NCI-H128 (cell line): ENCODE results near the gene FLVCR2.
A peak's percentile ranks its signal among the peaks of the same experiment; 100 is the strongest.

Experiments used
- DNase-seq: peaks from one replicate; lab custom pipeline; 2025; ENCODE audit not compliant: unreplicated experiment; lab: John Stamatoyannopoulos, UW

Gene FLVCR2

DNA sequence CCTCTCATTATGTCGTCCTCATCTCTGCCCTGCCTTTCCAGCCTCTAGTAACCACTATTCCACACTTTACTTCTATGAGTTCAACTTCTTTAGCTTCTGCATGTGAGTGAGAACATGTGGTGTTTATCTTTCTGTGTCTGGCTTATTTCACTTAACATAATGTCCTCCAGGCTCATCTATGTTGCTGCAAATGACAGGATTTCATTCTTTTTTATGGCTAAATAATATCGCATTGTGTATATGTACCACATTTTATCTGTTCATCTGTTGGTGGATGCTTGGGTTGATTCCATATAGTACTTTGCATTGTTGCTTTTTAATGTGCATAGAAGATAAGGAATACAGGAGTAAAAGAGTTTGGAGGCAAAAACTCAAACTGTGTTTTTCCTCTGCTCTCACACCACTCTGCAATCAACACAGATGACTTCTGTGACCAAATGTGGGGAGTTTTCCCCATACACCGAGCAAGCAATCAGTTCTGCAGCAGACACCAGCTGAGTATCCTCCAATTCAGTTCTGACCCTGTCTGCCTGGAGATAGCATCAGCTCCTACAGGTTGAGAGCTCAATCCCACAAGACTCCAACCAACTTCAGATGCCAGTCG, 24.6 kb upstream of the FLVCR2 start:
- DNase-seq = no peak

DNA sequence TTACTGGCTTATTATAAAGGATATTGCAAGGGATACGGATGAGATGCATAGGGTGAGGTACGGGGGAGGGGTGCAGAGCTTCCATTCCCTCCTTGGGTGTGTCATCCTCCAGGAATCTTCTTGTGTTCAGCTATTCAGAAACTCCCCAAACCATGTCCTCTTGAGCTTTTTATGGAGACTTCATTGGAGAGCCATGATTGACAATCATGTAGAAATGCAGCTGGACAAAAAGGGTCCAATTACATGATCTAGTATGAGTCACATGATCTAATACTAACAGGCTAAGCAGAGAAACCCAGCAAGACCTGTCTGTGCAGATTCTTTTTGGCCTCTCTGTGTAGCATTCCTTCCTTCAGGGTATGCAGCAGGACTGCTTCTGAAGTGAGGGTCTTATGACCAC, 23.9 kb upstream of the FLVCR2 start:
- DNase-seq = no peak

DNA sequence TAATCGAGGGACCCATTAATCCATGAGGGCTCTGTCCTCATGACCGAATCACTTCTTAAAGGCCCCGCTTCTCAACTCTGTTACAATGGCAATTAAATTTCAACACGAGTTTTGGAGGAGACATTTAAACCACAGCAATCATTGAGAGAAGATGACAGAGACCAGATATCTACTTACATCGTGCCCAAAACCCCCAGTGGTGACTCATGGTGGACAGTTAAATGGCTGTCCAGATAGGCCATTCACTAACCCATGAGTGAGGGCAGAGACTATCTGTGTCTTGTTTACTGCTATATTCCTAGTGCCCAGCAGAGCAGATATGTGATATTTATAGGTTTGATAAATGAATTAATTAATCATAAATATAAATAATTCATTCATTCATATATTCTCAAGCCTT, 20.0 kb upstream of the FLVCR2 start:
- DNase-seq = no peak

DNA sequence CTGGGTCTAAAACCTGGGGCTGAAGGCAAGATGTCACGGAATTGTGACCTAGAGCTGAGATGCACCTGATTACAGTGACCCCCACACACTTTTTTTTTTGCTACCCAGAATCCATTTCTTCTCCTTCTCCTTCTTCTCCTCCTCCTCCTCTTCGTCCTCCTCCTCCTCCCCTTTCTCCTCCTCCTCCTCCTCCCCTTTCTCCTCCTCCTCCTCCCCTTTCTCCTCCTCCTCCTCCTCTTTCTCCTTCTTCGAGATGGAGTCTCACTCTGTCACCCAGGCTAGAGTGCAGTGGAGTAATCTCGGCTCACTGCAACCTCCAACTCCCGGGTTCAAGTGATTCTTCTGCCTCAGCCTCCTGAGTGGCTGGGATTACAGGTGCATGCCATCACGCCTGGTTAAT, 19.4 kb upstream of the FLVCR2 start:
- DNase-seq = no peak

DNA sequence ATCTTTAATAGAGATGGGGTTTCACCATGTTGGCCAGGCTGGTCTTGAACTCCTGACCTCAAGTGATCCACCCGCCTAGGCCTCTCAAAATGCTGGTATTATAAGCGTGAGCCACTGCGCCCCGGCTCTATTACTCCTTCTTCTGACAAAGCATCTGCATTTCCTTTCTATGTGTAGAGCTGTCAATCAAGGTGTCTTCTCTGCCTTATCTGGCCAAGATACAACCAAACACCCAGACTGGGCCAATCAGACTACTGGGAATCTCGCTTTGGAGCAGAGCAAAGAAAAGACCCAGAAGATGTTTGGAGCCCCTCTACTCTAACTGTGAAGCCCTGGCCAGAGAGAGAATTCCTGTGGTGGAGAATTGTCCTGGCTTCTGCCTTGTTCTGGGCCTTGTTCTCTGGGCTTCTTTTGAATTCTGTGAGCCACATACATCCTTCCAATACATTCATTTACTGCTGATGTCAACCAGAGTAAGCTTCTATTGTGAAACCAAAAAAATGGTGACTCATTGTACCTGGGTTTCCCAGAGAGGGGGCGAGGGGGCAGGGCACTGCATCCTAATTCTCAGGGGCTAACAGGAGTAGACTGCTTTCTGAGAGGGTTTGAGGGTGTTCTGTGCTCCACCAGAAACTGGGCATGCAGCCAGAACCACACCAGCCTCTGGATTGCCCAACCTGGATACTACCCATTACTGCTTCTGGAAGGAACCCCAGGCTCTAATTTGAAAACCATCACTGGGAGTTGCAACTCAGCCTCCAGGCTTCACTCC, 18.8 kb upstream of the FLVCR2 start:
- no peak for DNase-seq

DNA sequence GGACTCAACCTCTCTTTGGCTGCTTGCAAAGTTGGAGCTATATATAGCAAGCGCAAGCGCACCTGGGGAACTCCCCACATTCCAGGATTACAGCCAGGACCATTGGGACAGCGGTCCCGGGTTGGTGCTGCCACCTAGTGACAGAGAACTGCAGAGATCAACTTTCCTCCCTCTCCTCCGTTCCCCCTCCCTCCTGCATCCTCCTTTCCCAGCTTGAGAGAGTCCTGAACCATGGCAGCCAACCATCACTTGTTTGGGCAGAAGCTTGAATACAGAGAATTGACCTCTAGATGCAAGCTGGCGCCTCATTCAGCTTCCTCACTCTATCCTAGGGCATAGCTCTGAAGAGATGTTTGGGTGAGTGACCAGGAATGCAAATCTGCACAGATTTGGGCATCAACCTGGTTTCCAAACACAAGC, 17.4 kb upstream of the FLVCR2 start:
- DNase-seq = peak; percentile 14

DNA sequence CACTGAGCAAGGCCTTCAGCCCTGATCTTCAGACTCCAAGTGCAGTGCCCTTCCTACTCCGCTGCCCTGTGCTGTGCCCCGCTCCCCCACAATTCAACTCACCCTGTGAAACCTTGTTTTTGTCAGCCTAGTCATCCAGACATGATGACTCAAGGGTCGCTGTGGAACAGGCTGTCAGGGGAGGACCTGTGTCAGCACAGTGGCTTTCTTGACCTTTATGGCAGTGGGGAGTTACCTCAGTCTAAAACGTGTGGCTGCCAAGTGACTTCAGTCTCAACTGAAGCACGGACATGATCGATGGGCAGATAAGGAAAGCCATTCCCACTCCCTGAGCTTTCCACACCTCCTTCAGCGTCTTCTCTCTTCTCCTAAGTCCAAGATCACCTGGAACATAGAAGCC, 16.3 kb upstream of the FLVCR2 start:
- no peak for DNase-seq

DNA sequence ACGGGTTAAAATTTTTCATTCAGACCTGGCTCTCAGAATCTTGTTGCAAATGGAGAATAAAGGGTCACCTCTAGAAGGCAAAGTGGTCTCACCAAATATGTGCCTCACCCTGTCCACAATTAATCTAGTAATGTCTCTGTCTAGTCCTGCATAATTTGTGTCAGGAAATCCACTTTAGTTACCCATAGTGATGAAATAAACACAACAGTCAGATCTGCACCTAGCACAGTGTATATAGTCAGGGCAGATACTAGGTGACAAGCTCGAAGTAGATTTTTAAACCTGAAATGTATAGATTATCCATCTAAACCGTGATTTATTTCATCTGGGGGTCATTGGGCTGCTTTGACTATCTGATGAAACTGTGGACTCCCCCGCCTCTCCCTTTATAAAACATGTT, 15.9 kb upstream of the FLVCR2 start:
- DNase-seq = no peak

DNA sequence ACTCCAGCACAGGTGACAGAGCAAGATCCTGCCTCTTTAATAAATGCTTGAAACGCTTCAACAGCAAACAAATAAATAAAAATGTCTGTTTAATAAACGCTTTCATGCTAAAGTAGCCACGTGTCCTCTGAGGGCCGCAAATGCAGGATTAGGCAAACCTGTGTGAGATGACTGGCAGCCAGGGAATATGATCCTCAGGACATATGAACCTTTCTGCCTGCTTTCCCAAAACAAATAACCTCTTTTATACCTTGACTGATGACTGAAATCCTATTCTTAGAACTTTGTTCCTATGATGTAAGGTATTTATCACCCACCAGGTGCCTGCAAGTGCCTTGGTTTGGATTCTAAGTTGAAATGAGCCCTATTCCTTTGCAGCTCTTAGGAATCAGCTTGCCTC, 14.5 kb upstream of the FLVCR2 start:
- no peak for DNase-seq

DNA sequence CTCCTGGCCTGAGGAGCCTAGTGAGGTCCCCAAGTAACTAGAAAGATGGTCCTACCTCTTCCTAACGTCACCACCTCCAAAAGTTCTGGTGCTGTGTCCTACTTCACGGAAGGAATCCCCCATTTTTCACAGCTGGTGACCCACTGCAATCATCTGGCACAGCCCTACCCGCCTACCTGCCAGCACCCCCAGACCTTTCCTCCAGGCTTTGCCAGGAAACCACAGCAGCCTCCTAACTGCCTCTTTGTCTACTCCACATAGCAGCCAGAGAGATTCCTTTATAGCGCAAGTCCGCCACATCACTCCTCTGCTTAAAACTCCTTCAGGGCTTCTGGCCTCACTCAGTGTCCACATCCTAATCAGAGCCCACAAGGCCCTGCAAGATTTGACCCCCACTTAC, 13.4 kb upstream of the FLVCR2 start:
- no peak for DNase-seq

DNA sequence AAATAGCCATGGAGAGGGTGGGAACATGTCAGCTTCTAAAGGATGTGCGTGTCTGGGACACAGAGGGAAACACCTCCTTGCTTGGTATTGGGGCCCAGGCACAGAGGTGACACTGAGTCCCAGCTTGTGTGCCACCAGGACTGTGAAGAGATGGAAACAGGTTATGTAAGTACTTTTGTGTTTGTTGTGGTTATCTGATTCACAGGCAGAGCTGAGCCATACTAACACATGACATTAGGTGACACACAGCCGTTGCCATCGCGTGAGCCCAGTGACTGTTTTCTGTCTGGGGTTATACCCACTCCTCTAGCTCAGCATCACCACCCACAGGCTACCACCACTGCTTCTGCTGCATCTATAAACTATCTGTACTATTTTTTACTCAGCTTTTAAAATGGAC, 12.1 kb upstream of the FLVCR2 start:
- DNase-seq = no peak

DNA sequence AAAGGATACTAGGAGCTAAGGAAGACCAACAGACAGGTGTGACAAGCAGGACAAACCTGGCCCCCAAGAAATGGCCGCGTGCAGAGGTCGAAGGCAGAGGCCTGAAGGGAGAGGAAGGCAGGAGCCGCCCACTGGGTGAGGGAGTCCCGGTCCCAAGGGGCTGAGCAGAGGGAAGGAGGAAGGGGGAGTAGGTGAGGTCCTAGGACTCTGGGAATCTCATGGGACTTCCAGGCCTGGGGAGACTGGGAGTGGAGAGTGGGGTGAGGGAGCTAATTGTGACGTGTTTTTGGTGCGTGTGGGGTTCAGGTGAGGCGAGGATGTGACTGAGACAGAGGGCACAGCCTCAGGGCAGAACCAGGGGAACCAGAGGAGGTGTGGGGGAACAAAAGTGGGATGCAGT, 11.7 kb upstream of the FLVCR2 start:
- no peak for DNase-seq

DNA sequence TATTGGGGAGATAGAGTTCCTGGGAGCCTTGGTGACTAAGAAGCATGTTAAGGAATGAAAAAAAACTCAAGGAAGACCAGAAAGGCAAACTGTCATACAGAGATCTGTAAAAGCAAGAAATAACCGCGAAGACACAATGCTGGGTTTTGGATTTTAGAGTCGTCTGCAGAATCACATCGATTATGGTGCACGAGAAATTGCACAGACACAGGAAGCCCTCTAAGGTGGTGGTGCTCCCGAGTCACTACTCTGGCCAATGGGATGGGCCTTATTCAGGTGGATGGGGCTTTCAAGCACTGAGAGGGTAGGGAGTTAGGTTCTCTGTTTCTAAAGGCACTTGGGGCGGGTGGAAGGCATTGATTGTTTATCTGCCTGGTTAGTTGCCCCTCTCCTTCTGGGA, 10.3 kb upstream of the FLVCR2 start:
- no peak for DNase-seq

DNA sequence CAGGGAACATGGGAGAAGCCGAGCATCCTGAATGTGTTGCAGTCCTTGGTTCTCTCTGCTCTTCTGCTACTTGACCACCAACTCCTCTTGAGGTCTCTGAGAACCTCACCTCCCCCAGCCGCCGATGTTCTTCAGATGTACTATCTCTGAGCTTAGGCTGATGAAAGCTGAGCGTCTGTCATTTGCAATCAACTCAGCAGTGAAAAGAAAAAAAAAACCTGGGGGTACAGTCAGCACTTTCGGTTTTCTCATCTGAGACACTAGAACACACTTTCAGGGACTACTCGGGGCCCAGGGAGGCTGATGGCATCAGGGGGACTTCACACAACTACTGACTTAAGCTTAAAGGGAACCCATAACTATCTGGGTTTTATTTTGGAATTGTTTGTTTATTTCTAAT, 9.6 kb upstream of the FLVCR2 start:
- no peak for DNase-seq

DNA sequence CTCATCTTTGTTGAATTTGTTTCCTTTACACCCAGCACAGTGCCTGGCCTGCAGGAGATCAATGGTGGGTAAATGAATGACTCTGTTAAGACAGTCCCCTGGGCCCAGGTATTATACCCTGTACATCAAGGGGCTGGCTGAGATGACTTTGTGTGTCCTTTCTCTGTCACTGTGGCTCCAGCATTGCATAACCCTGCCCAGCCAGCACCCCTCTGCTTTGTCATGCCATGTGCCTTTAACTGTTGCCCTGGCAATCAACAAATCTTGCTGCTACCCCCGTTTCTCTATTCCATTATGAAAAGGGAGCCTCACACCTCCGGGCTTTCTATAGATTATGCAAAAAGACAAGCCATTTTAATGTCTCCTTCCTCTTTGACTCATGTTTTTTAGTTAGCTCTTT, 7.6 kb upstream of the FLVCR2 start:
- DNase-seq = no peak

DNA sequence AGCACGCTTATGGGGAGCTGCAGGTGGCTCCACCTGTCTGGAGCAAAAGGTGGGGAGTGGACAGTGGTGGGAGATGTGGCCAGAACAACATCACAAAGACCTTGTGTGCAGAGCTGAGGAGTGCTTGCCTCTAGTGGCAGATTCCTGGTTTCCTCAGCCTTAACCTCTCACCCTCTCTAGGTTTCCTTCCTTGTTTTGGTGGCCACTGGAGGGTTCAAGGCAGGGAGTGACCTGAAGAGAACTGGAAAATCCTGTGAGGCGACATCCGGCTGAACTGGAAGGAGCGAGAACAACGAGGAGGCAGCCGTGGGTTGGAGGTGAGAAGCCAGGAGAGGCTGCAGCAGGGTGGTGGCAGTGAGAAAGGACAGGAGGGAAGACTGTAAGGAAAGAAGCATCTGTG, 6.3 kb upstream of the FLVCR2 start:
- no peak for DNase-seq

DNA sequence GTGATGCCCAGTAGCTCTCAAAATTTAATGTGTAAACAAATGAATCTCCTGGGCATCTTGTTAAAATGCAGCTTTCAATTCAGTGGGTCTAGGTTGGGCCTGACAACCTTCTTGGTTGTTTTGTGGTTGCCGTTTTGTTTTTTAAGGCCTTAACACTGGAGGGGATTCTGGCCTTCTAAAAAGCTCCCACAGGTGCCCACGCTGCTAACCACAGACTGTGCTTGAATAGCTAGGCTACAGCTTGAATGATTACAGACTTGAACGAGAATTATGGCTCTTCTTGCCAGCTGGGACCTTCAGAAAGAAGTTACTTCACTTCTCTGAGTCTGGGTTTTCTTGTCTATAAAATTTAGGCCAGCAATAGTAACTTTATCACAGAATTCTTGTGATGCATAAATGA, 1.3 kb upstream of the FLVCR2 start:
- DNase-seq = no peak

DNA sequence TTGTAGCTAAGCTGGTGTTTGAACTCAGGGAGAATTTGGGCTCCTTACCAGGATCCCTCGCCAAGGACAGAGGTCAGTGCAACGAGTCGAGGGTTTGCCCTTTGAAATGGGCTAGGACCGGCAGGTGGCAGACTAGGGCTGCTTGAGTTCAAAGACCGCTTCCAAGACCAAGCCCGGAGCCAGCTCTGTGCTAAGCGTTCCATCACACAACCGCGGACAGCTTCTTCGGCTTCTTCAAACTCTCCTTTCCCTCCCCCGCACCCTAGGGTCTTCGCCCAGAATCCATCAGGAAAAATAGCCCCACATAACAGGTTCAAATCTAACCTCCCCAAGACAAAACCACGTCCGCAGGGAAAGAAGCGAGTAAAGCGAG, 705 bp upstream of the FLVCR2 start:
- no peak for DNase-seq

DNA sequence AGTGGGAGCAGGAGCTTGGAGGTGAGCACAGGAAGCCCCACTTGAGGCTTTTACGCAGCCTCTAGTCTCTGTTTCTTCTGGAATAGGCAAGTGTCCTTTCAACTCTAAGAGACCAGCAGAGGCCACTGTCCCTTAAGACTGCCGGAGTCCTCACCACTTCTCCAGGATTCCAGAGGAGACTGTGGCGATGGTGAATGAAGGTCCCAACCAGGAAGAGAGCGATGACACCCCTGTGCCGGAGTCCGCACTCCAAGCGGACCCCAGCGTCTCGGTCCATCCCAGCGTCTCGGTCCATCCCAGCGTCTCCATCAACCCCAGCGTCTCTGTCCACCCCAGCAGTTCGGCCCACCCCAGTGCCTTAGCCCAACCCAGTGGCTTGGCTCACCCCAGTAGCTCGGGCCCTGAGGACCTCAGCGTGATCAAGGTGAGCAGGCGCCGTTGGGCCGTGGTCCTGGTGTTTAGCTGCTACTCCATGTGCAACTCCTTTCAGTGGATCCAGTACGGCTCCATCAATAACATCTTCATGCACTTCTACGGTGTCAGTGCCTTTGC, 442 bp downstream of the FLVCR2 start:
- DNase-seq = no peak

DNA sequence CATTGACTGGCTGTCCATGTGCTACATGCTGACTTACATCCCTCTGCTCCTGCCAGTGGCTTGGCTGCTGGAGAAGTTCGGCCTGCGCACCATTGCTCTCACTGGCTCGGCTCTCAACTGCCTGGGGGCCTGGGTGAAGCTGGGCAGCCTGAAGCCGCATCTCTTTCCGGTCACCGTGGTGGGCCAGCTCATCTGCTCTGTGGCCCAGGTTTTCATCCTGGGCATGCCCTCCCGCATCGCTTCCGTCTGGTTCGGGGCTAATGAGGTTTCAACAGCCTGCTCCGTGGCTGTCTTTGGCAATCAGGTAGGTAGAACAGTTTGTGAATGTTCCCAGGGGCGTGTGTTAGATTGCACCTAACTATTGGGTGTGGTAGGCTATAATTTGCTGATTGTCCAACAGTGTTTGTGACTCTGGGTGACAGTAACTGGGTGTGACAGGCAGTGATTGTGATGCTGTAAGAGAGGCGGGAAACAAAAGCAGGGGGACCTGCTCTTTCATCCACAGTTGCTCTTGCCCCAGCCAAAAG, 981 bp downstream of the FLVCR2 start:
- no peak for DNase-seq

DNA sequence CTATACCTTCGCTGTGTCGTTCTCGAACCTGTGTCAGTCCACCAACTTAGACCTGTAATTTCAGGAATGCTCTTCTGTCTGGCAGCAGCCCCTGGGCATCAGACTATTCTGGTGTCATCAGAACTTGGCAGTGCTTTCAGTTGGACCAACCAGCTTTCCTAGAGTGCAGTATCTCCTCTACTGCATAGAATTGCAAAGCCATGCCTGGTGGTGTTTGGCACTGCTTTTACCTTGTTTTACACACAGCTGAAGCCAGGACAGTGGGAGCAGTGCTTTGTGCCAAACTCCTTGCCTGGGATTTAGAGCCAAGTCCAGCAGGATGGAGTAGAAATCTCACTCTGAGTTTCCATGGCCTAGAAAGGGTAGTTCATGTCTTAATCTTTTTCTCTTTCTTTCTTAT, 1.5 kb downstream of the FLVCR2 start:
- DNase-seq = no peak

DNA sequence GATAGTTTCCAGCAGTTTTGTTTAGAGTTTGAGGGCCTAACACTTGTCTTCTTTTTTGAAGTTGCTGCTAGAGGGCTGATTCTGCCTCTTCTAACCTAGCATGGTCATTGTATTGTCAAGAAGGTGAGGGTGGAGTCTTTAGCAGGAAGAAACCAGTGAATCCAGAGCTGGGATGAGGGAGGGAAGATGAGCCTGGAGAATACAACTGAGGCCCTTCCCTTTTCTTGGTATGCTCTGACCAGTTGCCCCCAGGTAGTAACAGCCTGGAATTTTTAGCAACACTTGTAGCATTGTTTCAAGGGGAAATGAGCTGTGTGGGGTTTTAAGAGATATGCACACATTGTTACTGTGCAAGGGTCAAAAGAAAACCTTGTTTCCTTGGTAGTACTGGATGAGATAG, 9.0 kb downstream of the FLVCR2 start:
- DNase-seq = no peak

DNA sequence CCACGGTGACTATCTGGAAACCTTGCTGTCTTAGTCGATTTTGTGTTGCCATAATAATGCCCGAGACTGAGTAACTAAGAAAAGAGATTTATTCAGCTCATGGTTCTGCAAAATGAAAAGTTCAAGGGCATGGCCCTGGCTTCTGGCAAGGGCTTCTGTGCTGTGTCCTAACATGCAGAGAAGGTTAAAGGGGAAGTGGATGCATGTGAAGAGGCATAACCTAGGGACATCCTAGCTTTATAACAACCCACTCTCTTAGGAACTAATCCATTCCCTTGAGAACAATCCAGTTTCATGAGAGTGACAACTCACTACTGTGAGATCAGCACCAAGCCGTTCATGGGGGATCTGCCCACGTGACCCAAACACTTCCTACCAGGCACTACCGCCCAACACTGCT, 11.5 kb downstream of the FLVCR2 start:
- DNase-seq = no peak
